ENCODE results near the gene EFNA4.

- TF ChIP-seq CTCF (IDR thresholded peaks at IDR 0.05 in 4 of 5, conservative IDR thresholded peaks at IDR 0.05 in 1 of 5) (no peak), POLR2A (IDR thresholded peaks at IDR 0.05) (no peak)
These were observed 20.6 kb downstream of the EFNA4 start for GRCh38 chr1:155083865-155084721.
